ENCODE data around the gene ABCD4. TPM values are rescaled to one million over a fixed set of nuclear protein-coding genes. Genes with fewer than 3 reads are reported as not detected.

ABCD4 gene
- total and polyA plus RNA-seq, 7 experiments from 2014 or later = 26.1 to 109 (median 60.3) TPM

- Mint-ChIP-seq H3K4me1 (peaks cover 0 to 2% (median 0%) of the 10 kb centered on the region in 7 donors), H3K27me3 (peaks cover 5 to 22% (median 10%) of the 10 kb centered on the region in 5 donors), H3K36me3 (no peaks in the 10 kb centered on the region), H3K27ac (peak overlapping the region in 1 of 9 donors; percentile 70), H3K4me3 (no peak overlapping the region), H3K9me3 (no peaks in the 10 kb centered on the region)
- intact Hi-C loops (cut with micrococcal nuclease) = no loop called here
- Histone ChIP-seq H3K9me3 (ENCODE audit: control insufficient read depth in 2 of 3, low read length in 3 of 3) (no peaks in the 10 kb centered on the region), H3K36me3 (ENCODE audit: control insufficient read depth in 2 of 3, insufficient read depth in 3 of 3, low read length in 3 of 3) (no peaks in the 10 kb centered on the region), H3K27me3 (ENCODE audit: control insufficient read depth in 2 of 2, insufficient read depth in 2 of 2, low read length in 2 of 2) (no peaks in the 10 kb centered on the region), H3K27ac (ENCODE audit: low read depth, low read length) (no peak overlapping the region), H3K4me1 (ENCODE audit: control insufficient read depth in 2 of 2, insufficient read depth in 2 of 2, low read length in 2 of 2) (no peaks in the 10 kb centered on the region), H3K4me3 (ENCODE audit: low read length) (no peak overlapping the region)
- CTCF ChIA-PET = no interaction called here
- POLR2A ChIA-PET = no interaction called here
- ATAC-seq (no peak), DNase-seq (no peak)
These were observed 22.7 kb upstream of the ABCD4 start for GRCh38 chr14:74325446-74325845.

GRCh38 chr14:74324931-74325361, 22.2 kb upstream of the ABCD4 start:
- intact Hi-C loops (cut with micrococcal nuclease) = no loop called here
- Mint-ChIP-seq H3K9me3 (no peaks in the 10 kb centered on the region), H3K36me3 (no peaks in the 10 kb centered on the region), H3K4me1 (peaks cover 0 to 2% (median 0%) of the 10 kb centered on the region in 7 donors), H3K27ac (peak overlapping the region in 1 of 9 donors; percentile 70), H3K27me3 (peaks cover 5 to 22% (median 10%) of the 10 kb centered on the region in 5 donors), H3K4me3 (no peak overlapping the region)
- H3K36me3 ChIP-seq (ENCODE audit: control insufficient read depth in 2 of 3, insufficient read depth in 3 of 3, low read length in 3 of 3) = no peaks in the 10 kb centered on the region
- H3K27ac ChIP-seq (ENCODE audit: low read depth, low read length) = no peak overlapping the region
- ATAC-seq (no peak), DNase-seq (no peak)
- CTCF ChIA-PET = interaction anchor here (0.5 kb wide), 1 partner anchor 11 kb away, joined by 3 read pairs; no protein-coding TSS in a partner anchor
- H3K4me1 ChIP-seq (ENCODE audit: control insufficient read depth in 2 of 2, insufficient read depth in 2 of 2, low read length in 2 of 2) = no peaks in the 10 kb centered on the region
- no peaks in the 10 kb centered on the region for H3K9me3 ChIP-seq (ENCODE audit: control insufficient read depth in 2 of 3, low read length in 3 of 3)
- POLR2A ChIA-PET = no interaction called here
- no peak overlapping the region for H3K4me3 ChIP-seq (ENCODE audit: low read length)
- no peaks in the 10 kb centered on the region for H3K27me3 ChIP-seq (ENCODE audit: control insufficient read depth in 2 of 2, insufficient read depth in 2 of 2, low read length in 2 of 2)

GRCh38 chr14:74314576-74314975, 11.8 kb upstream of the ABCD4 start:
- ATAC-seq = no peak
- DNase-seq = no peak
- no peaks in the 10 kb centered on the region for H3K9me3 ChIP-seq (ENCODE audit: control insufficient read depth in 2 of 3, low read length in 3 of 3)
- intact Hi-C loops (cut with micrococcal nuclease) = no loop called here
- Mint-ChIP-seq H3K27ac (no peak overlapping the region), H3K9me3 (peaks cover 0 to 1% (median 0%) of the 10 kb centered on the region in 11 donors), H3K4me1 (peaks cover 0 to 2% (median 0%) of the 10 kb centered on the region in 7 donors), H3K36me3 (no peaks in the 10 kb centered on the region), H3K4me3 (no peak overlapping the region), H3K27me3 (peaks cover 0 to 8% (median 4%) of the 10 kb centered on the region in 5 donors)
- POLR2A ChIA-PET = no interaction called here
- CTCF ChIA-PET = interaction anchor here (1.0 kb wide), 1 partner anchor 9 kb away, joined by 3 read pairs; no protein-coding TSS in a partner anchor
- H3K4me3 ChIP-seq (ENCODE audit: low read length) = no peak overlapping the region
- no peaks in the 10 kb centered on the region for H3K36me3 ChIP-seq (ENCODE audit: control insufficient read depth in 2 of 3, insufficient read depth in 3 of 3, low read length in 3 of 3)
- no peaks in the 10 kb centered on the region for H3K4me1 ChIP-seq (ENCODE audit: control insufficient read depth in 2 of 2, insufficient read depth in 2 of 2, low read length in 2 of 2)
- no peaks in the 10 kb centered on the region for H3K27me3 ChIP-seq (ENCODE audit: control insufficient read depth in 2 of 2, insufficient read depth in 2 of 2, low read length in 2 of 2)
- no peak overlapping the region for H3K27ac ChIP-seq (ENCODE audit: low read depth, low read length)

- CTCF ChIA-PET = interaction anchor here (0.7 to 1.0 kb wide), 2 partner anchors 8 to 11 kb away, joined by 3 read pairs; no protein-coding TSS in a partner anchor
- no peaks in the 10 kb centered on the region for H3K9me3 Mint-ChIP-seq
- intact Hi-C loops (cut with micrococcal nuclease) = no loop called here
- Histone ChIP-seq H3K4me3 (ENCODE audit: low read length) (no peak overlapping the region), H3K9me3 (ENCODE audit: control insufficient read depth in 2 of 3, low read length in 3 of 3) (no peaks in the 10 kb centered on the region), H3K36me3 (ENCODE audit: control insufficient read depth in 2 of 3, insufficient read depth in 3 of 3, low read length in 3 of 3) (no peaks in the 10 kb centered on the region), H3K27ac (ENCODE audit: low read depth, low read length) (no peak overlapping the region), H3K4me1 (ENCODE audit: control insufficient read depth in 2 of 2, insufficient read depth in 2 of 2, low read length in 2 of 2) (no peaks in the 10 kb centered on the region), H3K27me3 (ENCODE audit: control insufficient read depth in 2 of 2, insufficient read depth in 2 of 2, low read length in 2 of 2) (no peaks in the 10 kb centered on the region)
- H3K4me3 Mint-ChIP-seq = no peak overlapping the region
- no peak for DNase-seq
- no peaks in the 10 kb centered on the region for H3K36me3 Mint-ChIP-seq
- ATAC-seq = no peak
- no peak overlapping the region for H3K27ac Mint-ChIP-seq
- POLR2A ChIA-PET = no interaction called here
- peaks cover 0 to 3% (median 0%) of the 10 kb centered on the region in 7 donors for H3K4me1 Mint-ChIP-seq
- peaks cover 0 to 8% (median 0%) of the 10 kb centered on the region in 5 donors for H3K27me3 Mint-ChIP-seq
These were observed 10.9 kb upstream of the ABCD4 start for GRCh38 chr14:74313601-74314000.

DNA sequence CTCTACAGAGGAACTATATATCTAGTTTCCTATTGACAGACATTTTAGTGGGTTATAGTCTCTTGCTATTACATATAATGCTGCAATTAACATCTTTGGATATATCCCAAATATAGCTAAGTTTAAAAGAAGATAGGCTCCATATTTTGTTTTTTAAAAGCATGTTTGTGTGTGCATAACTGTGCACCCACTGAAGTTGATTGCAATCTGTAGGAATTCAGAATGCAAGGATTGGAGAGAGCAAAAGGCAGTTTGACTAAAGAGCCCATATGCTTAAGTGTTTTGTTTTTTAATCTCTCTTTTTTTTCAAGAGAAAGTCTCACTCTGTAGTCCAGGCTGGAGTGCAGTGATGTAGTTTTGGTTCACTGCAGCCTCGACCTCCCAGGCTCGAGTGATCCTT, 9.4 kb upstream of the ABCD4 start:
- no peak overlapping the region for H3K4me3 ChIP-seq (ENCODE audit: low read length)
- H3K9me3 Mint-ChIP-seq = no peaks in the 10 kb centered on the region
- H3K27ac Mint-ChIP-seq = no peak overlapping the region
- H3K4me3 Mint-ChIP-seq = no peak overlapping the region
- H3K36me3 Mint-ChIP-seq = no peaks in the 10 kb centered on the region
- H3K27me3 Mint-ChIP-seq = peaks cover 0 to 8% (median 0%) of the 10 kb centered on the region in 5 donors
- H3K27me3 ChIP-seq (ENCODE audit: control insufficient read depth in 2 of 2, insufficient read depth in 2 of 2, low read length in 2 of 2) = no peaks in the 10 kb centered on the region
- CTCF ChIA-PET = no interaction called here
- H3K9me3 ChIP-seq (ENCODE audit: control insufficient read depth in 2 of 3, low read length in 3 of 3) = no peaks in the 10 kb centered on the region
- DNase-seq (no peak), ATAC-seq (no peak)
- peaks cover 0 to 3% (median 0%) of the 10 kb centered on the region in 7 donors for H3K4me1 Mint-ChIP-seq
- intact Hi-C loops (cut with micrococcal nuclease) = no loop called here
- POLR2A ChIA-PET = no interaction called here
- H3K4me1 ChIP-seq (ENCODE audit: control insufficient read depth in 2 of 2, insufficient read depth in 2 of 2, low read length in 2 of 2) = no peaks in the 10 kb centered on the region
- H3K36me3 ChIP-seq (ENCODE audit: control insufficient read depth in 2 of 3, insufficient read depth in 3 of 3, low read length in 3 of 3) = no peaks in the 10 kb centered on the region
- no peak overlapping the region for H3K27ac ChIP-seq (ENCODE audit: low read depth, low read length)

- no peak for ATAC-seq
These were observed 6.6 kb upstream of the ABCD4 start for GRCh38 chr14:74309125-74310022.

More at GRCh38 chr14:74309125-74310022, 6.6 kb upstream of the ABCD4 start:
- Histone ChIP-seq H3K4me1 (ENCODE audit: control insufficient read depth in 2 of 2, insufficient read depth in 2 of 2, low read length in 2 of 2) (no peaks in the 10 kb centered on the region), H3K36me3 (ENCODE audit: control insufficient read depth in 2 of 3, insufficient read depth in 3 of 3, low read length in 3 of 3) (no peaks in the 10 kb centered on the region), H3K9me3 (ENCODE audit: control insufficient read depth in 2 of 3, low read length in 3 of 3) (no peaks in the 10 kb centered on the region), H3K27me3 (ENCODE audit: control insufficient read depth in 2 of 2, insufficient read depth in 2 of 2, low read length in 2 of 2) (no peaks in the 10 kb centered on the region), H3K4me3 (ENCODE audit: low read length) (no peak overlapping the region), H3K27ac (ENCODE audit: low read depth, low read length) (no peak overlapping the region)
- ChIA-PET CTCF (no interaction called here), POLR2A (no interaction called here)
- Mint-ChIP-seq H3K4me1 (peaks cover 0 to 7% (median 2%) of the 10 kb centered on the region in 7 donors), H3K27me3 (peaks cover 0 to 5% (median 0%) of the 10 kb centered on the region in 5 donors), H3K9me3 (no peaks in the 10 kb centered on the region), H3K4me3 (no peak overlapping the region), H3K36me3 (no peaks in the 10 kb centered on the region), H3K27ac (no peak overlapping the region)
- no peak for DNase-seq
- intact Hi-C loops (cut with micrococcal nuclease) = loop anchor here in 1 of 2 donors (10.0 kb wide), 1 partner anchor 665 kb away; the partner anchor contains the start of gene DNAL1
